Adrenal gland (tissue), 5 donors: ENCODE results near the gene LYPD5.

Source experiments
- CTCF ChIP-seq, 6 experiments: fragments of 450-650 bp in 4 of 6; fragments of 200-600 bp in 2 of 6; sonication (generic) in 1 of 6; IDR thresholded peaks; 1 replicate in 5 of 6; 2 replicates in 1 of 6; pipeline versions ENCODE4 v1.5.1 to v1.8.0; 2016 to 2021; ENCODE audit warnings: antibody characterized with exemption in 6 of 6, mild to moderate bottlenecking in 2 of 6, moderate library complexity in 1 of 6
- POLR2A ChIP-seq, 2 donors: fragments of 450-650 bp; IDR thresholded peaks; one replicate each; pipeline ENCODE4 v1.6.1; 2017; ENCODE audit warnings: antibody characterized with exemption in 2 of 2, mild to moderate bottlenecking in 2 of 2, moderate library complexity in 1 of 2
- donor health status: DM: no; HTN: no; CAD: no.

GRCh38 chr19:43786665-43787064 is 15.6 kb downstream of the LYPD5 start:
- TF ChIP-seq CTCF (IDR thresholded peaks at IDR 0.05) (no peak), POLR2A (IDR thresholded peaks at IDR 0.05) (no peak)
